WERI-Rb-1 (cell line): ENCODE measurements around the gene FCGR3B.
"Not testable (repeated sequence)": the region's sequence is repeated elsewhere in the genome, so short reads cannot be mapped to it uniquely, and the experiment has no call there.

ENCODE experiments used
- DNase-seq: peaks from one replicate; pipeline ENCODE4 v3.0.0-alpha.2; 2020
- H3K27ac ChIP-seq: fragments of 250-450 bp; sonication (Bioruptor Pico); 2 replicates; pipeline ENCODE4 v1.5.1; 2020; ENCODE audit warnings: mild to moderate bottlenecking, moderate library complexity
- H3K27me3 ChIP-seq: fragments of 250-450 bp; sonication (Bioruptor Pico); 2 replicates; pipeline ENCODE4 v1.5.1; 2021; ENCODE audit warnings: mild to moderate bottlenecking, low read depth, moderate library complexity; ENCODE audit not compliant: insufficient read depth, severe bottlenecking
- H3K36me3 ChIP-seq: fragments of 250-450 bp; sonication (Bioruptor Pico); 2 replicates; pipeline ENCODE4 v1.5.1; 2020; ENCODE audit warnings: mild to moderate bottlenecking, moderate library complexity
- H3K4me3 ChIP-seq: 2 replicates; pipeline ENCODE4 v1.5.1; 2011; ENCODE audit warnings: low read depth, mild to moderate bottlenecking, control low read depth, low read length
- H3K9me3 ChIP-seq: fragments of 250-450 bp; sonication (Bioruptor Pico); 2 replicates; pipeline ENCODE4 v1.5.1; 2021; ENCODE audit warnings: mild to moderate bottlenecking, moderate library complexity; ENCODE audit not compliant: severe bottlenecking

Gene FCGR3B

DNA sequence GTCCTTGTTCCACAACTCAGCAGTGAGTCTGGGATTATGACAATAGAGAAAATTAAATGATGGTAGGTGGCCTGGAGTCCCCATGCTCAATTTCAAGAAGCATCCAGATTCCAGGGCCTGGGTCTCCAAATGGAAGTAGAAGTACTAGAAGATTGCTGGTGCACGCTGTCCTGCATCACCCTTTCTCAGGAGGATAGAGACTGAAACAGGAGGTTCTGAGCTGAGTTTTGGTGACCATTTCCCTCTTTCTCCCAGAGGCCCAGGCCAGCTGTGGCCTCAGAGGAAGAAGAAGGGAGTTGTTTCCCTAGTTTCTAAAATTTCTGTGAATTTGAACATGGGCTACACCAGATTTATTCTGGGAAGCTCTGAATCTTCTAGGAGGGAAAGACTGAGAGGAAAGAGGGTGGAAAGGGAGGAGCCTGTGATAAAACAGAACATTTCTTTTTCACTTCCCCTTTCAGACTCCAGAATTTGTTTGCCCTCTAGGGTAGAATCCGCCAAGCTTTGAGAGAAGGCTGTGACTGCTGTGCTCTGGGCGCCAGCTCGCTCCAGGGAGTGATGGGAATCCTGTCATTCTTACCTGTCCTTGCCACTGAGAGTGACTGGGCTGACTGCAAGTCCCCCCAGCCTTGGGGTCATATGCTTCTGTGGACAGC lies 31.8 kb upstream of the FCGR3B start, which contains the start of gene FCGR2B:
Gene FCGR2B, plus strand, starts transcription at position 460 of the 656 bp plus-strand sequence. Its CDS starts 99 bp downstream, at position 559.
- not testable (repeated sequence) for H3K27ac ChIP-seq

DNA sequence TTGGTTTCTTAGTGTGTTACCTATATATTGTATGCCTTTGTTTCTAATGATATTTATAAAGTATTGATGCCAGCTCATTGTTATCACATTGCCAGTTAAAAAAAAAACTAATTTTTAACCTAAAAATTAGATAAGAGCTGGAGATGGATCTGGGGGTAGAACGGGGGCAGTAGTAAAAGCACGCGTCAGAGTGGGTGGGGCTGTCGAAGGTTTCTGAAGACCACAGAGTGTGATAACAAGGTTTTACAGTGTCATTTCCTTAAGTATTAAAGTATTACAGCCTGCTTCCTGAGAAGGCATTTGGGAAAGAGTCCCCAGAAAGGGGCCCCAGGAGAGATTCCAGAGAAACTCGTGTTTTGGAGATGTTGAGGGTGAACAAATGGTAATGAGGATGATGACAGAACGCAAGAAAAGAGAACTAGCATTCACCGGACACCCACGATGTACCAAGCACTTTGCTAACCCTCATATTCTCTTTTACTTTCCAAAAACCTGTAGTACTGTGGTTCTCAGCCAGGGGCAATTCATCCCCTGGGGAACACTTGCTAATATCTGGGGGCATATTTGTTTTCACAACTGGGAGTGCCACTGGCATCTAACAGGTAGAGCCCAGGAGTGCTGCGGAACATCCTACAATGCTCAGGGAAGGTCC lies 30.8 kb upstream of the FCGR3B start:
- not testable (repeated sequence) for H3K27me3 ChIP-seq, H3K27ac ChIP-seq, H3K36me3 ChIP-seq, DNase-seq, H3K9me3 ChIP-seq, H3K4me3 ChIP-seq

More for the DNA sequence above, 31.8 kb upstream of the FCGR3B start, which contains the start of gene FCGR2B:
- not testable (repeated sequence) for DNase-seq, H3K27me3 ChIP-seq, H3K4me3 ChIP-seq, H3K9me3 ChIP-seq, H3K36me3 ChIP-seq

DNA sequence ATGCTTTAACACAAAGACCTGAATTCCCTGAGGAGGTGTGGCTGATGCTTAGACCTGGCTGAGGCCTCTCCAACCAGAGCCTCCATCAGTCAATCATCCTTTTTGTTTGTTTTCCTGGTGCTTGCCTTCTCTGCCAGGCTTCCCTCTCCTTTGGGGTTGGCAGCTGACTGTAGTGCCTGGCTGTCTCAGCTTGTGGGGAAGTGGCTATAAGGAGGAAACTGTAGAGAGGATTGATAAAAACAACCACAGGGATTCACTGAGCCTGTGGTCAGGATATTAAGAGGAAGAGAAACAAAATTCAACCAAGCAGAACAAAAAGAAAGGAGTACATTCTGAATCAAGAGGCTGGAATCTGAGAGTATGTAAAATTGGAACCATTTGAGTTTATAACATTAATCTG lies 27.5 kb upstream of the FCGR3B start:
- H3K9me3 ChIP-seq, H3K4me3 ChIP-seq, DNase-seq, H3K27me3 ChIP-seq, H3K36me3 ChIP-seq, H3K27ac ChIP-seq: not testable (repeated sequence)

DNA sequence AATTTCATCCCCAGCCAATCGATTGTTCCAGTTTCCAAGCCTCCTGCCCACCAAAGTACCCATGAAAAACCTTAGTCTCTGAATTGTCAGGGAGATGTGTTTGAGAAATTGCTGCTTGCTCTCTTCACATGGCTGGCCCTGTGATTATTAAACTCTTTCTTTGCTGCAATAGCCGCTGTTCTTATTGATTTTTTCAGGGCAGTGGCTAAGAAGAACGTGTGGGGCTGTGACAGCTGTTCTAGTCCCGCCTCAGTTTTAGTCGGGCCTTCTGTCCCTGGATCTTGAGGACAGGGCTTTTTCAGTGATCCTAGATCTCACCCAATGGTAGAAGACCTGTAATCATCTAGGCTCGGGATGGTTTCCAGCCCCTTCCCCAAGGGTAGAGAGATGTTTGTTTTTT lies 23.0 kb upstream of the FCGR3B start:
- not testable (repeated sequence) for H3K4me3 ChIP-seq, H3K9me3 ChIP-seq, H3K27ac ChIP-seq

DNA sequence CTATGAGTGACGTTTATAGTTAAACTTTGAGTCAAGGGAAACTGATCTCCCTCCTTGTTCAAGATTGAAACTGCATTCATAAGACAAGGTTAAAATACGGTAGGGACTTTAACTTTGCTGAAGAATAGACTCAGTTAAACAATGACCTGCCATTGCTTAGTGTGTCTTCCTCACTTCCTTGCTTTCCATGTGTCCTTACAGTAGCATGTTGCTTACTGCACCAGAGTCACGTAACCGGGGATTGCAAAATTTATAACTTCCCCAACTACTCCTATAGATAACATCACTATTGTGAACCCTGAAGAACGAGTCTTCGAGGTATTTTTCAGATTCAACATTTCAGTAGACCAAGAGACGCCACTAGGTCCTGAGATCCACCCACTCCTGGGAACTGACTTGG lies 22.6 kb upstream of the FCGR3B start:
- H3K27me3 ChIP-seq = peaks cover 23% of the 10 kb centered on the region
- not testable (repeated sequence) for H3K4me3 ChIP-seq, DNase-seq, H3K9me3 ChIP-seq, H3K36me3 ChIP-seq, H3K27ac ChIP-seq

More for the DNA sequence above, 23.0 kb upstream of the FCGR3B start:
- peaks cover 19% of the 10 kb centered on the region for H3K27me3 ChIP-seq
- DNase-seq, H3K36me3 ChIP-seq: not testable (repeated sequence)

DNA sequence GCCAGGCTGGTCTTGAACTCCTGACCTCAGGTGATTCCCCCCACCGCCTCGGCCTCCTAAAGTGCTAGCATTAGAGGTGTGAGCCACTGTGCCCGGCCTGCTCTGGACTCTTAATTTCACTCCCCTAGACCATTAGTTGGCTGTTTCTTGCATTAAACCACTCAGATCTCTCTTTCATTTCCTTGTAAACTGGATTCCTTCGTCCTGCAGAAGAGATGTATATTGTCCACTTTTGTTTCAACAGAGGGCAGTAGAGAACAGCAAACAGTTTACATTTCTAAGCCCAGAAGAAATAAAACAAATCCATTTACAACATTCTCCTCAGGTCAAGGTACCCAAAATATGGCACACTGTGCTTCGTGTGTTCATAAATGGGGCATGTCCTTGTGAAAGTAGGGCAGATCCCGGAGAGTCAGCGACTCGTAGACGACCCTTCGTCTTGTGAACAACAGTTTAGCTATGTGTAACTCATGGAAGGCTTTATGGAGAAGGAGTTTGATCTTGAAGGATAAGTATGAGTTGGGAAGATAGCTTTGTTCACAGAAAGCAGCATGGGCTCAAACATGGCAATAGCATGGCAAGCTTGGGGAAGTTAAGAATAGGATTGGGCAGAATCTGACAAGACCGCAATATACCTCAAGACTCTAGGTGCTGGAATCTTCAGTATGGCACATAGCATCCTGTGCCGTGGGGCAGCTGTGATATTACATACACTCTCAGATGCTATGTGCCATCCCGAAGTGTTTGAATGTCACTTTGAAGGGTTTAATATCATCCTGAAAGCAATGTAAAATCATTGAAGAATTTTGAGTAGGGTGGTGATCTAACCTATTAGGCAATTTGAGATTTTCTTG lies 16.8 kb upstream of the FCGR3B start:
- not testable (repeated sequence) for H3K27ac ChIP-seq, DNase-seq, H3K4me3 ChIP-seq, H3K9me3 ChIP-seq, H3K36me3 ChIP-seq
- peaks cover 30% of the 10 kb centered on the region for H3K27me3 ChIP-seq

DNA sequence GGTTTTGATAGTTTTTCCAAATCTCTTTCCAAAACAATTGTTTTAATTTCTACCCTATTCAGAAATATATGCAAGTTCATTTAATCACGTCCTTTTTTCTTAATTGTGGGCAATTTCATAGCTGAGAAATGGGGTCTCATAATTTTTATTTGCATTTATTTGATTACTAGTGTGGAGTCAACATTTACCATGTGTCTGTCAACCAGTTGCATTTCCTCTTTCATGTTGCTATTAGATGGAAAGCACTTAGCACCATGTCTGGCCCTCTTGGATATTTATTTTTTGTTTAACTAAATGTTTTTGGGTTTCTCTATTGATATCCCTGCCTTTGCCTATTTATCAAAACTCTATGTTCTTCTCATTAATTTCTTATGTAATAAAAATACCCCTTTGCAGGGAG lies 13.9 kb upstream of the FCGR3B start:
- not testable (repeated sequence) for H3K4me3 ChIP-seq, H3K9me3 ChIP-seq, H3K36me3 ChIP-seq, H3K27ac ChIP-seq, DNase-seq
- H3K27me3 ChIP-seq = peaks cover 26% of the 10 kb centered on the region

DNA sequence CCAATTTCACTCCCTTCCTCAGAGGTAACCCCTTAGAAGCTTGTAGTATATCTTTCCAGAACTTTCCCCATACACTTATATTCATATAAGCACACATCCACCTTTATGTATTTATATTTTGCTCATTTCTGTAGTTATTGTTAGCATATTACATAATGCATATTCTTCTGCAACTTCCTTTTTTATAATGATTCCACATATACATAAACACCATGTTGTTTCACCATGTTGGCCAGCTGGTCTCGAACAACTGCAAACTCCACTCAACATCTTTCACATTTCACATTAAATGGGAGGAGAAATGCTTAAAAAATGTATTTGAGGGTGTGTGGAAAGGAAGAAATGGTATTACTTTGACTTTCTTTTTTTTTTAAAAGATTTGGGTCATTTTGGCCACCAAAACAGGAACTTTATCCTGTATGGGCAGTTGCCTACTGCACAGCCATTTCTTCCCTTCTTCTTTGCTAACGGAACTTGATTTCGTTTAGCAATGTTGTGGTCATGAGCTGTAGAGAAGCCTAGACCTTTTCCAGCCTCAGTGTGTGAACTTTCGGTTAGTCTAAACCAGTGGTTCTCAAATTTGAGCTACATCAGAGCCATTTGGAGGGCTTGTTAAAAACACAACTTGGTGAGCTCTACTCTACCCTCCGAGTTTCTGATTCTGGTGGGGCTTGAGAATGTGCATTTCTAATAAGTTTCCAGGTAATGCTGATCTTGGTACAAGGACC lies 12.7 kb upstream of the FCGR3B start:
- H3K9me3 ChIP-seq, H3K4me3 ChIP-seq, H3K36me3 ChIP-seq, H3K27ac ChIP-seq, DNase-seq: not testable (repeated sequence)
- H3K27me3 ChIP-seq = peaks cover 17% of the 10 kb centered on the region

DNA sequence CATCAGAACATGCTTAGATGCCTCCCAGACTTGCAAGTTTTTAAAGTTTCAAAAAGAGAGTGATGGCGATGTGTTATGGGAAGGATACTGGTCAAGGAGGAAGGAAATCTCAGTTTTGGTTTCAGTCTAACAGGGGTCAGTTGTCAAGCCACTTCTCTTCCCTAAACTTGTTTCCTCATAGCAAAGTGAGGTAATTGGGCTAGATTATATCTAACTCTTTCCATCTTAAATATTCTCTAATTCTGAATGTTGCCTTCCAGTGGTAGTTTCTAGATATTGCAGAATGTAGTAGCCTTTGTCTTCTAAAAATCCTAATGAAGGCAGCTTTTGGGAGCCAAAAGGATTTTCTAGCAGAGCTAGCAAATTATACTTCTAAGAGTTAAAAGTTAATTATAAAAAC lies 11.7 kb upstream of the FCGR3B start:
- H3K9me3 ChIP-seq, H3K4me3 ChIP-seq, DNase-seq, H3K36me3 ChIP-seq, H3K27ac ChIP-seq: not testable (repeated sequence)
- peaks cover 17% of the 10 kb centered on the region for H3K27me3 ChIP-seq

DNA sequence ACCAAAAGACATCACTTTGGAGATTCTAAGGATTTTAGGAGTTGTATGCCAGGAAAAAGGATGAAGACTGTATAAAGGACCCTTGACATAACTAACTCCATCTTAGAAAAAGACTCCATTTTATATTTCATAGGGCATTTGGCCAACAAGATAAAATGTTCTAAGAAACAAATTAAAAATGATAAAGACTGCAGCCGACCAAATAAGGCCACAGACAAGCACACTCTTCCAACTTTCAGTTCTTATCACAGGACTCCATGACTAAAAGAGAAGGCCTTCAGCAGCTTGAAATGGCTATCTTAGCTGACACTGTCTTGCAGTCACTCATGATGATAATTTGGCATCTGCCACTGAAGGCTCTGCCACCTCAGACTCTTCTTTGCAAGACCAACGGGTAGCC lies 8.2 kb upstream of the FCGR3B start:
- H3K36me3 ChIP-seq, H3K4me3 ChIP-seq, H3K9me3 ChIP-seq, DNase-seq, H3K27me3 ChIP-seq, H3K27ac ChIP-seq: not testable (repeated sequence)

DNA sequence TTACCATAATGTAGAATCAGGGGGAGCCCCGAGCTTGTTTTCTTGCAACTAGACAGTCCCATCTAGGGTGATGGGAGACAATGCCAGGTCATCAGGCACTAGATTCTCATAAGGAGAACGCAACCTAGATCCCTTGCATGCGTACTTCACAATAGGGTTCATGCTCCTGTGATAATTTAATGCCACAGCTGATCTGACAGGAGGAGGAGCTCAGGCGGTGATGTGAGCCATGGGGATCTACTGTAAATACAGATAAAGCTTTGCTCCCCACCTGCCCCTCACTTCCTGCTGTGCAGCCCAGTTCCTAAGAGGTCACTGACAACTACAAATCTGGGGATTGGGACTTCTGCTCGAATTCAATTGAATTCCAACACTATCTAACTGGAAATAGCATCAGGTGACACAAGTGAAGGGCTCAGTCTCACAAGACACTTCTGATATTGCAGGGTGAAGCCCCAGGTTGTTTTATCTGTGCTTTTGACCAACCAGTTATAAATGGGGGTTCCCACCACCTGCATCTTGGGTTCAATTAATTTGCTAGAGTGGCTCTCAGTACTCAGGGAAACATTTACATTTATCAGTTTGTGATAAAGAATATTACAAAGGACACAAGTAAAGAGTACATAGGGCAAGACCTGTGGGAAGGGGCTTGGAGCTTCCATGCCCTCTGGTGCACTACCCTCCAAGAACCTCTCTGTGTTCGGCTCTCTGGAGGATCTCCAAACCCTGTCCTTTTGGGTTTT lies 7.4 kb upstream of the FCGR3B start:
- not testable (repeated sequence) for DNase-seq, H3K9me3 ChIP-seq, H3K27me3 ChIP-seq, H3K27ac ChIP-seq, H3K4me3 ChIP-seq, H3K36me3 ChIP-seq

DNA sequence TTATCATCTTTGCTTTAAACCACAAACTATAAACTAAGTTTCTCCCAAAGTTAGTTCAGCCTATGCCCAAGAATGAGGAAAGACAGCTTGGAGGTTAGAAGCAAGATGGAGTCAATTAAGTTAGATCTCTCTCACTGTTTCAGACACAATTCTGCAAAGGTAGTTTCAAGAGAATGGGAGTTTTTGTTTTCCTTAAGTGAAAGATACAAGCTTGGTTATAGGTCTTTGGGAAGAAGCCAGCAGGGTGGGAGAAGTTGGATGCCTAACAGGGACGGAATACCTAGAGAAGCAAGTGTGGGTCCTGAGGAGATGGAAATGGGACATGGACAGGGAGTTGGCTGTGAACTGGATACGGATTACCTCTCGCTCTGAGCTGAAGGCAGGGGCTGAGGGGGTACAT lies 6.0 kb upstream of the FCGR3B start:
- H3K9me3 ChIP-seq, DNase-seq, H3K36me3 ChIP-seq, H3K27ac ChIP-seq, H3K27me3 ChIP-seq, H3K4me3 ChIP-seq: not testable (repeated sequence)

DNA sequence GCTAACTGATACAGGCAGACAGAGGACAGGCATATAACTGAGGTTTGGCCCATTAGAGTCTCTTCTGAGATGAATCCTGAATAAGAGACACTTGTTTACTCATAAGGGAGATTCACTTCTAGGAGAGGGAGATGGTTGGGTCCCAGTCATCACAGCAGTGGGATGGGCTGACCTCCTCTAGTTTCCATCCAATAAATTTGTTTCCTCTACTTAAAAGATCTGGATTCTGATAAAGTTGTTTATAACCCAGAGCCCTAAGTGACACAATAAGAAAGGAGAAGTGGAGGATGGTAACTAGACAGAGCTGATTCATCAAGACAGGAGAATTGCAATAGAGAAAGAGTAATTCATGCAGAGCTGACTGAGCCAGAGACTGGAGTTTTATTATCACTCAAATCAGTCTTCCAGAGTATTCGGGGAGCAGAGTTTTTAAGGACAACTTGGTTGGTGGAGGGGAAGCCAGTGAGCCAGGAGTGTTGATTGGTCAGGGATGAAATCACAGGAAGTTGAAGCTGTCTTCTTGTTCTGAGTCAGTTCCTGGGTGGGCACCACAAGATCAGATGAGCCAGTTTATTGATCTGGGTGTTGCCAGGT lies 5.3 kb upstream of the FCGR3B start:
- not testable (repeated sequence) for H3K27me3 ChIP-seq, H3K27ac ChIP-seq, DNase-seq, H3K4me3 ChIP-seq, H3K9me3 ChIP-seq, H3K36me3 ChIP-seq
